Coronary artery (tissue), 2 donors: Measurements from ENCODE around the gene ZW10.

Experiments used
- DNase-seq: peaks from one replicate; pipeline ENCODE4 v3.0.0-alpha.2; 2017; ENCODE audit warnings: low spot score
- H3K27ac ChIP-seq, 2 donors: fragments of 200-600 bp; sonication (generic); one replicate each; pipeline ENCODE4 v1.5.1; 2016 to 2019
- H3K4me3 ChIP-seq: fragments of 200-600 bp; sonication (generic); 2 replicates; pipeline ENCODE4 v1.5.1; 2016; ENCODE audit warnings: mild to moderate bottlenecking, moderate library complexity
- CTCF ChIP-seq: fragments of 200-600 bp; sonication (generic); IDR thresholded peaks from one replicate; pipeline ENCODE4 v1.5.1; 2019; ENCODE audit warnings: antibody characterized with exemption

Gene ZW10

GRCh38 chr11:113689768-113690618 lies 83.5 kb downstream of the ZW10 start:
- Histone ChIP-seq H3K27ac (no peak overlapping the region), H3K4me3 (no peak overlapping the region)
- no peak for DNase-seq
- no peak for TF ChIP-seq CTCF

- H3K27ac ChIP-seq: no peak overlapping the region
- no peak for DNase-seq
- no peak overlapping the region for H3K4me3 ChIP-seq
- no peak for TF ChIP-seq CTCF
These were observed 87.7 kb downstream of the ZW10 start for GRCh38 chr11:113685654-113686359.

GRCh38 chr11:113684496-113684895 lies 89.0 kb downstream of the ZW10 start:
- no peak for DNase-seq
- TF ChIP-seq CTCF: no peak
- Histone ChIP-seq H3K27ac (no peak overlapping the region), H3K4me3 (no peak overlapping the region)

- Histone ChIP-seq H3K4me3 (no peak overlapping the region), H3K27ac (no peak overlapping the region)
- no peak for DNase-seq
- TF ChIP-seq CTCF: no peak
These were observed 89.9 kb downstream of the ZW10 start for GRCh38 chr11:113683481-113684046.
